GM21526 (cell line): Measurements from ENCODE around the gene DLEC1.
A peak's percentile ranks its signal among the peaks of the same experiment; 100 is the strongest.

ENCODE experiments used
- ATAC-seq: cut with Tn5 transposase; IDR thresholded peaks from one replicate; pipeline ENCODE4 v1.9.1; 2021; ENCODE audit warnings: moderate library complexity; ENCODE audit not compliant: unreplicated experiment, low FRiP score

DLEC1 gene

GRCh38 chr3:38039101-38039898 lies at the start of gene DLEC1:
DLEC1 (plus strand) TSS chr3:38039208; CDS start chr3:38039226, 18 bp downstream.
- ATAC-seq = peak; percentile 80

- ATAC-seq = no peak
Measured at GRCh38 chr3:37989821-37990480, 49.1 kb upstream of the DLEC1 start.

- ATAC-seq = no peak
Measured at GRCh38 chr3:37990527-37990926, 48.5 kb upstream of the DLEC1 start, which contains the start of gene VILL. VILL (plus strand) TSS chr3:37990786; CDS start chr3:37993673, 2,887 bp downstream.

DNA sequence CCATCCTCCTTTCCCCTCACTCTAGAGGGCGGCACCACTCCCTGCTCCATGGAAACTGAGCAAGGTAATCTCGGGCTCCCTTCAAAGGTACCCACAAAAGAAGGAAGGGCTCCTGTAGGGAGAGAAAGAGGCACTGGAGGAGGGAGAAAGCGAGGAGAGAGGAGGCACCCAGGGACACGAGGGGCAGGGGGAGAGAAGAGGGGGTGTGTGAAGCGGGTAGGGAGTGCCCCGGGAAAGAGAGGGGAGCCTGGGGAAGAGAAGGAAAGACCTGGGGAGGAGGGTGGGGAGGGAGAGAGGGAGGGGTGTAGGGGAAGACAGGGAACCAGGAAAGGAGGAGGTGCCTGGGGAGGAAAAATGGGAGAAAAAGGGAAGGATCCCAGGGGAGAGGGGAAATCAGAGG lies 47.9 kb upstream of the DLEC1 start:
- no peak for ATAC-seq

DNA sequence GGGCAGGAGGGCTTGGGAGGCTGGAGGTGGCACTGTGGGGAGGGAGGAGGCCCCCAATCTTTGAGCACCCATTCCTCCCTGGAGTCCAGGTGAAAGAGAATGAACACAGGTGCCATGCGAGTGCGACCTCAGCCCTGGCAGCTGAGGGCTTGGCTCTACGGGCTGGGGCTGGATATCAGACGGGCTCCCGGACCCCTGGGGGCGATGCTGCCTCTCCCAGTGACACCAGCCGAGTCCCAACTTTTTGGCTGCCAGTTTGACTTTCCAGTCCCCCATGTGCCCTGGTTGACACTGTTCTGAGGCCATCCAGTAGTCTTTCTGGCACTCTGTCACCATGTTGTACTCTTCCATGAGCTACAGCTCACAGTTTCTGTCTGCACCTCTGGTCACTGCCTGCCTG lies 47.2 kb upstream of the DLEC1 start:
- no peak for ATAC-seq

GRCh38 chr3:37992271-37993066 lies 46.5 kb upstream of the DLEC1 start:
- no peak for ATAC-seq

- ATAC-seq = no peak
Measured at GRCh38 chr3:37993067-37993455, 45.9 kb upstream of the DLEC1 start.

- no peak for ATAC-seq
Measured at GRCh38 chr3:37993460-37993819, 45.6 kb upstream of the DLEC1 start.

GRCh38 chr3:37993820-37994638 lies 45.0 kb upstream of the DLEC1 start:
- ATAC-seq = peak; percentile 46

- no peak for ATAC-seq
Measured at GRCh38 chr3:37994639-37994972, 44.4 kb upstream of the DLEC1 start.

GRCh38 chr3:37995652-37996641 lies 43.1 kb upstream of the DLEC1 start:
- ATAC-seq = no peak

DNA sequence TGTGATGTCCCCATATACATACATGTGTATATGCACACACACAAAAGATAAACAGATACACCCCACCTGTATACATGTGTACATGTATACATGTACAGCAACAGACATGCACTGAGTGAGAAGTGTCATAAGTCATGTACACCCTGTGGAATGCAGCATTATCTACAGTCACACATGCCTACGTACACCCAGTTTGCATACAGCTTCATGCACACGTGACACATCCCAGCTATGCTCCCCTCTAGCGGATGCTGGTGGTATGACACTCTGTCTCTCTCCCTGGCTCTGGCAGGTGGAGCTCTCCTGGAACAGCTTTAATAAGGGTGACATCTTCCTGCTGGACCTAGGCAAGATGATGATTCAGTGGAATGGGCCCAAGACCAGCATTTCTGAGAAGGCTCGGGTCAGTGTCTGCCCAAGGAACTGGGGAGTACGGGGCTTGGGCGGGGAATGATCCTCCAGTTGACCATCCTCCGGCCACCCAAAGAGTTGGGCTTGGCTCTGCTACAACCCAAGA lies 42.2 kb upstream of the DLEC1 start:
- peak; percentile 60 for ATAC-seq

DNA sequence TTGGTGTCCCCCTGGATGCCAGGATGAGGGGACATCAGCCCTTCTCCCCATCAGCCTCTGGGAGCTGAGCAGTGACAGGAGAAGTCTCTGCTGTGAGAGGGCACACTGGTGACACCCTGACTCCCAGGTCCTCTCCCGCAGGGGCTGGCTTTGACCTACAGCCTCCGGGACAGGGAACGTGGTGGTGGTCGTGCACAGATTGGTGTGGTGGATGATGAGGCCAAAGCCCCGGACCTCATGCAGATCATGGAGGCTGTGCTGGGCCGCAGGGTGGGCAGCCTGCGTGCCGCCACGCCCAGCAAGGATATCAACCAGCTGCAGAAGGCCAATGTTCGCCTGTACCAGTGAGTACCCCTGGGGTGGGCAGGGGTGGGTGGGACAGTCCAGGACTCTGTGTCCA lies 41.7 kb upstream of the DLEC1 start:
- no peak for ATAC-seq

- ATAC-seq = no peak
Measured at GRCh38 chr3:37997791-37998370, 41.1 kb upstream of the DLEC1 start.

GRCh38 chr3:37999836-38000235 lies 39.2 kb upstream of the DLEC1 start:
- no peak for ATAC-seq

GRCh38 chr3:38000242-38000916 lies 38.6 kb upstream of the DLEC1 start:
- no peak for ATAC-seq

DNA sequence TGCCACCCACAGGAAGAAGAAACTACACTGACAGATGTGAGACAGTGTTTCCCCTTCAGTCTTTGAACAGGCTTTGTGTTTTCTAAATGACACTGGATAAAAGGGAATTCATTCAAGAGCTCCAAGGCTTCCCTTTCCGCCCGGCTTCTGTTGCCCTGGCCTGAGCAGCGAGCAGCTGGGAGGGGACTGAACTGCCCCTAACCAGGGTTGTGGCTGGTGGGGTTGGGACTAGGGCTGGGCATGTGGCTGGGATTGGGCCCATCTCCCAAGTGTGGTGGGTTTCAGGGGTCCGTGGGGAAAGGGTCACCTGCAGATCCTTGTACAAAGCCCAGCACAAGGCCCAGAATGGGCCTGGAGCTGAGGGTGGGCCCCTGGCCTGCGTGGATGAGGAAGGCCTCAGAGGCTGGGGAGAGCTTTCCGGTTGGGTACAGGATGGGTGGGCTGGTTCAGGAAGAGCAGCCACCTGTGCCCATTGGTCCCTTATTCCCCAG lies 38.0 kb upstream of the DLEC1 start:
- ATAC-seq = no peak

- no peak for ATAC-seq
Measured at GRCh38 chr3:38001456-38002081, 37.4 kb upstream of the DLEC1 start.
